ENCODE data around the gene CHM. TPM values are rescaled to one million over a fixed set of nuclear protein-coding genes. Genes with fewer than 3 reads are reported as not detected.
"Not testable (repeated sequence)": the region's sequence is repeated elsewhere in the genome, so short reads cannot be mapped to it uniquely, and the experiment has no call there.

CHM gene
- total RNA-seq, 4 donors from 2014 or later: 6.2 to 23.2 (median 10.3) TPM

- TF ChIP-seq CTCF (IDR thresholded peaks at IDR 0.05) (no peak), POLR2A (IDR thresholded peaks at IDR 0.05) (no peak)
- DNase-seq: no peak
- Histone ChIP-seq H3K36me3 (no peaks in the 10 kb centered on the region), H3K27me3 (no peaks in the 10 kb centered on the region), H3K4me3 (no peak overlapping the region), H3K4me1 (no peaks in the 10 kb centered on the region), H3K9me3 (no peaks in the 10 kb centered on the region), H3K27ac (no peak overlapping the region)
Observed at GRCh38 chrX:85977218-85977617, 70.1 kb downstream of the CHM start.

- H3K4me3 ChIP-seq, H3K9me3 ChIP-seq, H3K4me1 ChIP-seq, H3K27ac ChIP-seq, H3K36me3 ChIP-seq, DNase-seq, H3K27me3 ChIP-seq: not testable (repeated sequence)
Observed at GRCh38 chrX:85972351-85972750, 75.0 kb downstream of the CHM start.

- no peaks in the 10 kb centered on the region for H3K27me3 ChIP-seq
- H3K4me1 ChIP-seq: no peaks in the 10 kb centered on the region
- H3K4me3 ChIP-seq: no peak overlapping the region
- TF ChIP-seq POLR2A (IDR thresholded peaks at IDR 0.05) (no peak), CTCF (IDR thresholded peaks at IDR 0.05) (no peak)
- H3K27ac ChIP-seq: no peak overlapping the region
- H3K36me3 ChIP-seq: no peaks in the 10 kb centered on the region
- no peak for DNase-seq
- no peaks in the 10 kb centered on the region for H3K9me3 ChIP-seq
Observed at GRCh38 chrX:85964744-85965143, 82.6 kb downstream of the CHM start.

- DNase-seq: no peak
- Histone ChIP-seq H3K4me3 (no peak overlapping the region), H3K36me3 (no peaks in the 10 kb centered on the region), H3K27ac (no peak overlapping the region), H3K4me1 (no peaks in the 10 kb centered on the region), H3K27me3 (no peaks in the 10 kb centered on the region), H3K9me3 (no peaks in the 10 kb centered on the region)
- TF ChIP-seq CTCF (IDR thresholded peaks at IDR 0.05) (no peak), POLR2A (IDR thresholded peaks at IDR 0.05) (no peak)
Observed at GRCh38 chrX:85963736-85964135, 83.6 kb downstream of the CHM start.

- no peak for DNase-seq
- TF ChIP-seq POLR2A (IDR thresholded peaks at IDR 0.05) (no peak), CTCF (IDR thresholded peaks at IDR 0.05) (no peak)
- Histone ChIP-seq H3K4me1 (no peaks in the 10 kb centered on the region), H3K27me3 (no peaks in the 10 kb centered on the region), H3K9me3 (no peaks in the 10 kb centered on the region), H3K4me3 (no peak overlapping the region), H3K36me3 (peaks cover 0 to 4% (median 0%) of the 10 kb centered on the region in 3 donors), H3K27ac (no peak overlapping the region)
Observed at GRCh38 chrX:85955510-85955909, 91.8 kb downstream of the CHM start.

GRCh38 chrX:85944751-85945150 is 102.6 kb downstream of the CHM start:
- DNase-seq, H3K9me3 ChIP-seq, H3K4me1 ChIP-seq, H3K4me3 ChIP-seq, H3K27me3 ChIP-seq, H3K27ac ChIP-seq, H3K36me3 ChIP-seq: not testable (repeated sequence)

GRCh38 chrX:85941275-85941674 is 106.1 kb downstream of the CHM start:
- H3K27ac ChIP-seq: no peak overlapping the region
- TF ChIP-seq POLR2A (IDR thresholded peaks at IDR 0.05) (no peak), CTCF (IDR thresholded peaks at IDR 0.05) (no peak)
- no peaks in the 10 kb centered on the region for H3K27me3 ChIP-seq
- H3K9me3 ChIP-seq: peaks cover 0 to 3% (median 0%) of the 10 kb centered on the region in 4 donors
- H3K36me3 ChIP-seq: no peaks in the 10 kb centered on the region
- DNase-seq: no peak
- H3K4me1 ChIP-seq: no peaks in the 10 kb centered on the region
- no peak overlapping the region for H3K4me3 ChIP-seq

- not testable (repeated sequence) for H3K27ac ChIP-seq, H3K27me3 ChIP-seq, H3K4me1 ChIP-seq, H3K4me3 ChIP-seq, DNase-seq, H3K9me3 ChIP-seq, H3K36me3 ChIP-seq
Observed at GRCh38 chrX:85939942-85940341, 107.4 kb downstream of the CHM start.

- H3K4me1 ChIP-seq, H3K27me3 ChIP-seq, H3K4me3 ChIP-seq, H3K9me3 ChIP-seq, H3K36me3 ChIP-seq, DNase-seq, H3K27ac ChIP-seq: not testable (repeated sequence)
Observed at GRCh38 chrX:85934399-85934798, 113.0 kb downstream of the CHM start.

Data from Peyer's patch (tissue), 4 donors.